HG03520 (cell line): ENCODE results near the gene STOM.
"Not testable (repeated sequence)": the region's sequence is repeated elsewhere in the genome, so short reads cannot be mapped to it uniquely, and the experiment has no call there.

Experiments used
- ATAC-seq: cut with Tn5 transposase; IDR thresholded peaks from one replicate; pipeline ENCODE4 v1.9.1; 2021; ENCODE audit warnings: mild to moderate bottlenecking, moderate library complexity; ENCODE audit not compliant: unreplicated experiment

The STOM gene

DNA sequence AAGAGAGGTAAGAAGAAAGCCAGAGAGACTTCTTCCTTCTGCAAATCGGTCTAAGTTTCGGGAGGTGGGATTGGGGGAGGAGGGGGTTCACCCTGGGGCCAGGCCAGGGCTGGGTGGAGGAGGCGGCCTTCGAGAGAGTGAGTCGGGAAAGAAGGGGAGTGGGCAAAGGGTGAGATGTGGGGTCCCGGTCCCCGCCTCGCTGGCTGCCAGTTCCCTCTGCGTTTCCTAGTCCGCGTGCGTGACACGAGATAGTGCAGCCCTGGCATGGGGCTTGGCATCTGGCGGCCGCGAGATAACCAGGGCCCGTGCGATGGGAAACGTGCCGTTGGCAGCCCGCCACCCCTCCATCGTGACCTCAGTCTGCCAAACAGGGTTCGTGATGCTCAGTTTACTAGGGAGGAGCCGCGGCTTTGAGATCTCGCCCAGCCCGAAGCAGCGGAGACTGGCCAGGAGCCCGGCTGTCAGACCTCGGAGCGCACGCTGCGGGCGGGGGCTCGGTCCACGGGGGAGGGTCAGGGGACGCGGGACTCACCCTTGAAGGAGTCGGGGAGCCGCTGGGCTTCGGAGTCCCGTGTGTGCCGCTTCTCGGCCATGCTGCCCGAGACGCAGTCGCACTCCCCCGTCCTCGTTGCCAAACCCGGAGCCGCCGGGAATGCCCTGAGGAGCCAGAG is at the start of gene STOM:
Gene STOM, minus strand, starts transcription at position 656 of the 671 bp plus-strand sequence. Its CDS starts 63 bp downstream, at position 593.
- peak; percentile 41 for ATAC-seq

DNA sequence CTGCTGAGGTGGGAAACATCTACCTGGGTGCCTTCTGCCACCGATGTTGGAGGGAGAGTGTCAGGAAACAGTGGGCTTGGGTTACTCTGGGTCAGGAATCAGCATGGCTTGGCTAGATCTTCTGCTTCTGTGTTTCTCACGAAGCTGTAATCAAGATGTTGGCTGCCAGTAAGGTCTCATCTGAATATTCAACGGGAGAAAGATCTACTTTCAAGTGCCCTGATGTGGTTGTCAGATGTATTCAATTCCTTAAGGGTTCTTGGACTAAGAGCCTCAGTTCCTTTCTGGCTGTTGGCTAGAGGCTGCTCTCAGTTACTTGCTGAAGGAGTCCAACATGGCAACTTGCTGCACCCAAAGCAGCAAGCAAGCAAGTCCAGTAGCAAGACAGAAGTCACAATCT is 41.9 kb upstream of the STOM start:
- no peak for ATAC-seq

- ATAC-seq: no peak
These were observed 35.8 kb upstream of the STOM start for GRCh38 chr9:121405899-121406298.

DNA sequence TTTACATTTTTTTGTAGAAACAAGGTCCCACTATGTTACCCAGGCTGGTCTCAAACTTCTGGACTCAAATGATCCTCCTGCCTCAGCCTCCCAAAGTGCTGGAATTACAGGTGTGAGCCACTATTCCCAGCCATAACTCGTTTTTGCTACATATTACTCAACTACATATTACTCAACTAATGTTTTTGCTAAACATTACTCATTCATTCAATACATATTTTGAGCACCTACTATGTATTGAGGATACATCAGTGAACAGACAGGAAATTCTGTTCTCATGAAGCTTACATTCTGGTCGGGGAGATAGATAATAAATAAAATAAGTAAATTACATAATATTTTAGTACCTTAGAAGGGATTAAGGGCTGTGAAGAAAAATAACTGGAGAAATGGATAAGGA is 34.9 kb upstream of the STOM start:
- no peak for ATAC-seq

GRCh38 chr9:121399883-121400607 is 30.0 kb upstream of the STOM start:
- no peak for ATAC-seq

DNA sequence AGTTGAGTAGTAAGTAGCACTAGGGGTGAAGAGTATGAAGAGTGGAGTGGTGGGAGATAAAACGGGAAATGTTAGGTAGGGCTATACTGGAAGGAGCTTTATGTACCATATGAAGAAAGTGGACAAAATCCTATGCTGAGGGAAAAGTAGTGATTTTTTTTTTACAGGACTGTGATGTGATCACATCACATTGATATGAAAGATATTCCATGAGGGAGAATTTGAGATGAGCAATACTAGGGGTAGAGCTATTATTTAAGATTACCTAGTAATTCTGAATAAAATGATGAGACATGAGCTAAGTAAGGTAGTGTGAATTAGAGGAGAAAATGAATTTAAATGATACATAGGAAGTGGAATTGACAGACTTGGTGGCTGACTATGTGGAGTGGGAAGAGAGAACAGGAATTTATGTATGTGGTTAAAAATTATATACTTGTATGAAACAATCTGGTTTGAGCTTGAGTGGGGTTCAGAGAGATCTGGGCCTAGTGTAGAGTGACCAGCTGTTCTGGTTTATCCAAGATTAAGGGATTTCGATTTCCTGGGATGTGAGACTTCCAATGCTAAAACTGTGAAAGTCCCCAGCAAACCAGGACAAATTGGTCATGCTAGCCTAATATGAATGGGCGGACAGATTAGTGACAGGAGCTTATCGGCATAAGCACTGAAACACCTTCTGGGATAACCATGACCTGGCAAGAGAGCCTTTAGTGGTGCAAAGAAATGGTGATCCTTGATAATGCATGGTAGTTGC is 29.3 kb upstream of the STOM start:
- ATAC-seq: no peak

- ATAC-seq: no peak
These were observed 28.3 kb upstream of the STOM start for GRCh38 chr9:121398374-121398773.

- ATAC-seq: not testable (repeated sequence)
These were observed 27.2 kb upstream of the STOM start for GRCh38 chr9:121397277-121397676.

DNA sequence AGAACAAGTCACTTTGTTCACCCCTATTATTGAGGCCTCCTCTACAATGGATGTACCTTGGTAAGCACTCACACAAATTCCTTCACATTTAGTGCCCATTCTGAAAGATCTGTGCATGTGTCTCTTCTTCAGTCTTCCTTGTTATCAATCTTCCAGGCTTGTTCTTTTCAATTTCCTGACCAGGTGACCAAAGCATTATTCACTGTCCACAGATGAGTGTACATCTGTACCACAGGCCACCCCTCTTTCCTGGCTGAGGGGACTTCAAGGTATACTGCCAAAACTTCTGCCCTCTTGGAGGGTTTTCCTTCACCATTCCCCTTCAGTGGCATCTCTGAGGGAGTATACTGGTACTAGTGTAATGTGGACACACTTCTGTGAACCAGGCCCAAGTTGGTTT is 25.5 kb upstream of the STOM start:
- ATAC-seq: no peak

DNA sequence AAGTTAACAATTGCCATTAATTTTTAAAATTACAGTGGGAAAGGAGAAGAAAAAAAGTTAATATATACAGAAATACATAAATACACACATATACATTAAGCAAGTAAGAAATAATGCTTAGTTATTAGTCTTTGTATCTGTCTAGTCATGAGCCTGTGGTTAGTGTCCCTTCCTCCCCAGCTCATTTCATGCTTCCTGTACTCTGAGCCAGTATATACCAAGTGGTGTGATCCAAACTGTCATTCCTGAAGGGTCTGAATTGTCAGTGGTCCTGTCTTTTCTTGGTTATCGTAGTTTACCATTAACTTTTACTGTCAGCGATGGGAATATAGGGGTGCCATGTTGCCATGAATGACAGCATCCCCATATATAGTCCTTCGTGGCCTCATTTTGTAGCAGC is 24.2 kb upstream of the STOM start:
- ATAC-seq: no peak

- ATAC-seq: no peak
These were observed 23.3 kb upstream of the STOM start for GRCh38 chr9:121393318-121393717.

DNA sequence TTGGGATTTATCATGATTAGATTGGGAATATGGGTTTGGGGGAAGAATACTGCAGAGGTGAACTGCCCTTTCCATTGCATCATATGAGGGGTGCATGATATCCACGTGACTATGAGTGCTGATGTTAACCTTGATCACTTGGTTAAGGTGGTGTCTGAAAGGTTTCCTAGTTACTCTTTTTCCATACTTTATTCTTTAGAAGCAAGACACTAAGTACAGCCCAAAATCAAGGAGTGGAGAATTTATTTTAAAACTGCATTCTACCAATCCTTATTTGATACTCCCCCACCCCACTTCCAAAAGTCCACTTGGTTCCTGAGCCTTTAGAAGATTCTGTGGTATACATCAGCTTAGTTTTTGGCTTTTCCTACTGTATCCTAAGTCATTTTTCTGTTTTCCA is 20.3 kb upstream of the STOM start:
- no peak for ATAC-seq

DNA sequence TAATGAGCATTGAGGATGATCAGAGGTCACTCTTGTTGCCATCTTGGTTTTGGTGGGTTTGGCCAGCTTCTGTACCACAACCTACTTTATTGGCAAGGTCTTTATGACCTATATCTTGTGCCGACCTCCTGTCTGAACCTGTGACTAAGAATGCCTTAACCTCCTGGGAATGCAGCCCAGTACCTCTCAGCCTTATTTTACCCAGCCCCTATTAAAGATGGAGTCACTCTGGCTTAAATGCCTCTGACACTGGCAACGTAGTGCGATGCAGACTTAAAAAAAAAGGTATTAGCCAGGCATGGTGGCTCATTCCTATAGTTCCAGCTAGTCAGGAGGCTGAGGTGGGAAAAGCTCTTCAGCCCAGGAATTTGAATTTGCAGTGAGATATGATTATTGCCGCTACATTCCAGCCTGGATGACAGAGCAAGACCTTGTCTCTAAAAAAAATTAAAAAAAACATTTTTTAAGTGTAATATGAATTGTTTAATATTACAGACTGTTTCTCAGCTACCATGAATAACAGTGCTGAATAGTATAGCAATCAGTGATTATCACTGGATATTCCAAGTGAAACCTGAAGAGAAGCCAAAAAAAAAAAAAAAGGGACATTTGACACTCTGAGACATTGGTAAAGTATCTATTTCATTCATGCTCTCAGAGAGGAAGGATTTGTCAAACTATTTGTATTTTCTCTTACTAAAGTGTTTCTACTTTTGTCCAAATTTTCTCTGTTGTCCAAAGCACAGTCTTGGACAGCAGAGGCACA is 18.3 kb upstream of the STOM start:
- no peak for ATAC-seq

GRCh38 chr9:121386442-121387175 is 16.6 kb upstream of the STOM start:
- no peak for ATAC-seq

DNA sequence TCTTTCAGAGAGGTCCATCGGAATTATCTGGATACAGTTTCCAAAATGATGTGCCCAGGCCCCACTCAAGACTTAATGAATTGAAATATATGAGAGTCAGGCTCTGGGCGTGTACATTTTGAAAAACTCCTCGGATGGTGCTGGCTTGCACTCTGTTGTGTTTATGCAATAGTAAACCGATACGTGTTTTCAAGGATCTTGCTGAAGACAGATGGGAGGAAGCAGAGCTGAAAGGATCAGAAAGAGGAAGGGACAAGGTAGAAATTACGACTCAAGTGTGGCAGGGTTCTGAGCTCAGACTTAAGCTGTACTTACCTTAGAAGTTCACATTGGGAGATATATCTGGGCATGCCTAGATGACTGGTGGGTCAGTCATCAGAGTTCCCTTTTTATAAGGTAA is 13.7 kb upstream of the STOM start:
- ATAC-seq: no peak

DNA sequence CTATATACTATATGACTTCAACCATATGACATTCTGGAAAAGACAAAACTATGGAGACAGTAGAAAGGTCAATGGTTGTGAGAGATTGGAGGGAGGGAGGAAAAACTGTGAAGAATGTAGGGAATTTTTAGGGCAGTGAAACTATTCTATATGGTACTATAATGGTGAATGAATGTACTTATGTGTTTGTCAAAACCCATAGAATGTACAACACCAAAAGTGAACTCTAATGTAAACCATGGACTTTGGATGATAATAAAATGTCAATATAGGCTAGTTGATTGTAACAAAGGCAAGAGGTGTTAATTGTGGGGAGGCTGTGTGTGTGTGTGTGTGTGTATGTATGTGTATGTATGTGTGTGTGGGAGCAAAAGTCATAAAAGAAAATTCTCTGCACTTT is 10.8 kb upstream of the STOM start:
- ATAC-seq: no peak

GRCh38 chr9:121376214-121376830 is 6.3 kb upstream of the STOM start:
- no peak for ATAC-seq

DNA sequence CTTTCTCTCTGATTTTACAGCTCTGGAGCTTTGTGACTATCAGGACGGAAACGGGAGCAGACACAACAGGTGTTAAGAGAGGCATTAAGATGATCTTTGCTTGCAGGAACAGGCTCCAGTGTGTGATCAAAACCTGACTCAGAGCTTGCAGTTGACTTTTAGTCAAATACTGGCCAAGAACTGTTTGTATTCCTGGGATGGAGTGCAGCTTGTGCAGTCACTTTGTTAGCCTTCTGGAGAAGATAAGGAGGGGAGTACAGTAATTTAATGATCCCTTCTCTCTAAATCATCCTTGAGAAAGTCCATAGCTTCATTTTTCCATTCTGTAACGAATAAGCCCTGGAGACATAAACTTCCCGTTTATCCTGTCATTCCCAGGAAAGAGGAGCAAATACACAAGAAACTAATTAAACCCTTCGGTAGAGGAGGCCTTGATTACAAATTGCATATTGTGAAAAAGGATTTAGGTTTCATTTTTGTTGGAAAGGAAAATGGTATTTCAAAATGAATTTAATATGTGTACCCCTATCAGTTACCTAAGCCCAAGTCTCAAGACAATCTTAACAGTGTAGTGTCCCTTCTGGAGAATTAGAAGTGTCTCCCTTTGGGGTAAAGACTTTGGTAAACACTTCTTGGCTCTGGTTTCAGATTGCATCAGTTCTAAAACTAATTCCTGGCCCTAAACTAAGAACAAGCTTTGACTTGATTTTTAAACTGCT is 3.1 kb upstream of the STOM start:
- ATAC-seq: no peak

DNA sequence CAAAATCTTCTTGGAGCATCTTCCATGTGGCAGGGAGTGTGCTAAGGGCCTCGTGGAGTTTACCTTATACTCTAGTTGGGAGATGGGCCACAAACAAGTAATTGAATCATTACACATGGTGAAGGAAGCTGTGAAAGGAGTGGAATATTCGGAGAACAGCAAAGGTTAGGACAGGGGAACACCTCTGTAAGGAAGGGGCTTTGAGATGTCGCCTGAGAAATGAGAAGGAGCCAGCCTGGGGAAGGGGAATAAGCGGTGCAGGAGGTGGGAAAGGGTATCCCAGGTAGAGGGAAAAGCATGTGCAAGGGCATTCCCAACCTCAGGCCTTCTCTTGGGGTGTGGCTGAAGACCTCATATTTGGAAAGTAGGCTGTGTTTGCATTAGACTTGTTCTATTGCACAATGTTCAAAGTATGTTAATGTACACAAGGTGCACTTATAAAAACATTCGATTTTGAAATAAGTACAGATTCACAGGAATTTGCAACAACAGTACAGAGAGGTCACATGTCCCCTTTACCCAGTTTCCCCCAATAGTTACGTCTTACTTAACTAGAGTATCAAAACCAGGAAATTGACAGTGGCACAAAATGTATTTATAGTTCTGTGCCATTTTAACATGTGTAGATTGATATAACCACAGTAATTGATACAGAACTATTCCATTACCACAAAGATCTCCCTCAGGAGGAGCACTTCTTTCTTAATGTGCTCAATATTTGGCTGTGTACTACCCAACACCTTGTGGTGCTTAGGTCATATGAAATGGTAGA is 2.4 kb upstream of the STOM start:
- no peak for ATAC-seq
